BLaER1 treated with 17β-estradiol and CSF1 and Interleukin-3, amounts not matched to agents 10 nM and 100 nM (cell line): ENCODE results near the gene ACY1.

Experiments used
- H3K27ac ChIP-seq, 11 experiments: shearing (Covaris generic); formaldehyde crosslinking; 2 replicates each; pipeline ENCODE4 v1.8.1; 2022
- H3K27me3 ChIP-seq, 11 experiments: shearing (Covaris generic); formaldehyde crosslinking; 2 replicates each; pipeline ENCODE4 v1.8.1; 2022
- H3K36me3 ChIP-seq, 11 experiments: shearing (Covaris generic); formaldehyde crosslinking; 2 replicates each; pipeline ENCODE4 v1.8.1; 2022
- H3K4me1 ChIP-seq, 10 experiments: shearing (Covaris generic); formaldehyde crosslinking; 2 replicates each; pipeline ENCODE4 v1.8.1; 2022
- H3K4me2 ChIP-seq, 11 experiments: shearing (Covaris generic); formaldehyde crosslinking; 2 replicates each; pipeline ENCODE4 v1.8.1; 2022
- H3K4me3 ChIP-seq, 10 experiments: shearing (Covaris generic); formaldehyde crosslinking; 2 replicates each; pipeline ENCODE4 v1.8.1; 2022
- H3K9ac ChIP-seq, 11 experiments: shearing (Covaris generic); formaldehyde crosslinking; 2 replicates each; pipeline ENCODE4 v1.8.1; 2022
- H3K9me3 ChIP-seq, 11 experiments: shearing (Covaris generic); formaldehyde crosslinking; replicated peaks in 1 of 11; 2 replicates each; pipeline ENCODE4 v1.8.1; 2022
- H4K20me1 ChIP-seq, 11 experiments: shearing (Covaris generic); formaldehyde crosslinking; 2 replicates each; pipeline ENCODE4 v1.8.1; 2022
- Cebpa-rat ChIP-seq, 11 experiments: shearing (Covaris generic); IDR thresholded peaks; 2 replicates each; pipeline ENCODE4 v1.8.1; 2022

ACY1 gene

GRCh38 chr3:52034651-52035050 lies 51.3 kb downstream of the ACY1 start:
- H3K4me1 ChIP-seq = peaks cover 0 to 52% (median 31%) of the 10 kb centered on the region in 10 experiments; a peak in 14 of 20 replicates

GRCh38 chr3:52036222-52036694 lies 52.9 kb downstream of the ACY1 start:
- peaks cover 0 to 10% (median 0%) of the 10 kb centered on the region in 11 experiments; a peak in 3 of 22 replicates for H3K9me3 ChIP-seq
- no peak for TF ChIP-seq Cebpa-rat (IDR thresholded peaks at IDR 0.05)
- H3K36me3 ChIP-seq = no peaks in the 10 kb centered on the region
- peak overlapping the region in 8 of 11 experiments; percentile 19 to 66 (median 58); a peak in 14 of 22 replicates for H3K4me2 ChIP-seq
- H3K4me3 ChIP-seq = no peak overlapping the region
- no peaks in the 10 kb centered on the region for H4K20me1 ChIP-seq
- peak overlapping the region in 2 of 11 experiments; percentile 0 to 6; a peak in 3 of 22 replicates for H3K9ac ChIP-seq
- peaks cover 0 to 49% (median 30%) of the 10 kb centered on the region in 10 experiments; a peak in 15 of 20 replicates for H3K4me1 ChIP-seq
- H3K27ac ChIP-seq = no peak overlapping the region
- H3K27me3 ChIP-seq = no peaks in the 10 kb centered on the region

More at GRCh38 chr3:52034651-52035050, 51.3 kb downstream of the ACY1 start:
- Histone ChIP-seq H3K9ac (no peak overlapping the region), H3K27ac (no peak overlapping the region), H3K27me3 (no peaks in the 10 kb centered on the region), H3K4me3 (no peak overlapping the region), H3K9me3 (peaks cover 0 to 15% (median 0%) of the 10 kb centered on the region in 11 experiments; a peak in 3 of 22 replicates), H4K20me1 (no peaks in the 10 kb centered on the region), H3K36me3 (no peaks in the 10 kb centered on the region), H3K4me2 (no peak overlapping the region)
- TF ChIP-seq Cebpa-rat (IDR thresholded peaks at IDR 0.05) = no peak

GRCh38 chr3:52036829-52037228 lies 53.5 kb downstream of the ACY1 start:
- H3K27me3 ChIP-seq = no peaks in the 10 kb centered on the region
- peaks cover 0 to 4% (median 0%) of the 10 kb centered on the region in 11 experiments; a peak in 3 of 22 replicates for H3K9me3 ChIP-seq
- H3K4me2 ChIP-seq = peak overlapping the region in 8 of 11 experiments; percentile 19 to 66 (median 58); a peak in 12 of 22 replicates
- H3K4me3 ChIP-seq = no peak overlapping the region
- TF ChIP-seq Cebpa-rat (IDR thresholded peaks at IDR 0.05) = no peak
- H3K27ac ChIP-seq = no peak overlapping the region
- H3K9ac ChIP-seq = no peak overlapping the region; a peak in 1 of 22 replicates
- no peaks in the 10 kb centered on the region for H3K36me3 ChIP-seq
- no peaks in the 10 kb centered on the region for H4K20me1 ChIP-seq
- peaks cover 0 to 49% (median 34%) of the 10 kb centered on the region in 10 experiments; a peak in 15 of 20 replicates for H3K4me1 ChIP-seq

GRCh38 chr3:52037291-52037690 lies 54.0 kb downstream of the ACY1 start:
- peak overlapping the region in 6 of 11 experiments; percentile 9 to 66 (median 64); a peak in 9 of 22 replicates for H3K4me2 ChIP-seq
- H3K9me3 ChIP-seq = no peaks in the 10 kb centered on the region
- no peaks in the 10 kb centered on the region for H3K27me3 ChIP-seq
- 0 out of 22 replicates have a peak, but pooled peaks of 1 of the 11 experiments have one; percentile 21 for TF ChIP-seq Cebpa-rat (IDR thresholded peaks at IDR 0.05)
- no peak overlapping the region for H3K4me3 ChIP-seq
- no peaks in the 10 kb centered on the region for H3K36me3 ChIP-seq
- H4K20me1 ChIP-seq = no peaks in the 10 kb centered on the region
- peak overlapping the region in 4 of 11 experiments; percentile 3 to 38 (median 17); a peak in 1 of 22 replicates for H3K9ac ChIP-seq
- no peak overlapping the region for H3K27ac ChIP-seq
- peaks cover 0 to 48% (median 36%) of the 10 kb centered on the region in 10 experiments; a peak in 15 of 20 replicates for H3K4me1 ChIP-seq

GRCh38 chr3:52038227-52038626 lies 54.9 kb downstream of the ACY1 start:
- no peak overlapping the region for H3K4me3 ChIP-seq
- peak overlapping the region in 3 of 11 experiments; percentile 14 to 44 (median 38); a peak in 2 of 22 replicates for H3K9ac ChIP-seq
- peaks cover 0 to 48% (median 37%) of the 10 kb centered on the region in 10 experiments; a peak in 15 of 20 replicates for H3K4me1 ChIP-seq
- no peaks in the 10 kb centered on the region for H3K27me3 ChIP-seq
- H3K36me3 ChIP-seq = no peaks in the 10 kb centered on the region
- H3K4me2 ChIP-seq = peak overlapping the region in 2 of 11 experiments; percentile 65 to 66; a peak in 1 of 22 replicates
- no peaks in the 10 kb centered on the region for H4K20me1 ChIP-seq
- TF ChIP-seq Cebpa-rat (IDR thresholded peaks at IDR 0.05) = no peak
- H3K27ac ChIP-seq = no peak overlapping the region
- H3K9me3 ChIP-seq = no peaks in the 10 kb centered on the region
